DND-41 (cell line): ENCODE data around the gene STN1.

Experiments
- ATAC-seq: fragments of 200-7000 bp; cut with Tn5 transposase; 3 replicates; pipeline ENCODE4 v1.9.1; 2021; ENCODE audit warnings: low read depth; ENCODE audit not compliant: insufficient read depth
- DNase-seq: peaks from one replicate; pipeline ENCODE4 v3.0.0-alpha.2; 2020
- H2AFZ ChIP-seq: 2 replicates; pipeline ENCODE4 v1.6.0; 2012; ENCODE audit warnings: low read depth, low read length
- H3K27ac ChIP-seq: 2 replicates; pipeline ENCODE4 v1.5.1; 2012; ENCODE audit warnings: low read length, inconsistent platforms
- H3K27me3 ChIP-seq: fragments of 200-600 bp; sonication (generic); 2 replicates; pipeline ENCODE4 v1.6.0; 2012; ENCODE audit warnings: low read length, mild to moderate bottlenecking, inconsistent platforms; ENCODE audit not compliant: insufficient read depth, poor library complexity
- H3K36me3 ChIP-seq: 2 replicates; pipeline ENCODE4 v1.5.1; 2012; ENCODE audit warnings: low read length, inconsistent platforms; ENCODE audit not compliant: insufficient read depth
- H3K4me1 ChIP-seq: 2 replicates; pipeline ENCODE4 v1.5.1; 2012; ENCODE audit warnings: mild to moderate bottlenecking, low read length; ENCODE audit not compliant: insufficient read depth
- H3K4me2 ChIP-seq: 2 replicates; pipeline ENCODE4 v1.6.0; 2012; ENCODE audit warnings: mild to moderate bottlenecking, moderate library complexity, low read length, inconsistent platforms; ENCODE audit not compliant: insufficient read depth
- H3K4me3 ChIP-seq, 2 experiments: fragments of 200-600 bp in 1 of 2; shearing (Covaris generic) in 1 of 2; 2 replicates each; pipeline ENCODE4 v1.5.1; 2012 to 2016; ENCODE audit warnings: inconsistent platforms in 2 of 2, low read length in 2 of 2, mild to moderate bottlenecking in 2 of 2, low read depth in 1 of 2, moderate library complexity in 1 of 2
- H3K79me2 ChIP-seq: 2 replicates; pipeline ENCODE4 v1.6.0; 2012; ENCODE audit warnings: low read length, inconsistent platforms; ENCODE audit not compliant: insufficient read depth
- H3K9ac ChIP-seq: 2 replicates; pipeline ENCODE4 v1.6.0; 2012; ENCODE audit warnings: low read depth, mild to moderate bottlenecking, inconsistent platforms, low read length, moderate library complexity
- H3K9me3 ChIP-seq: 2 replicates; pipeline ENCODE4 v1.5.1; 2012; ENCODE audit warnings: low read length, moderate library complexity, mild to moderate bottlenecking, inconsistent platforms; ENCODE audit not compliant: insufficient read depth, severe bottlenecking
- H4K20me1 ChIP-seq: 2 replicates; pipeline ENCODE4 v1.6.0; 2012; ENCODE audit warnings: low read length; ENCODE audit not compliant: insufficient read depth
- EZH2 ChIP-seq: IDR thresholded peaks from 3 replicates; pipeline ENCODE4 v1.6.1; 2012; ENCODE audit warnings: borderline replicate concordance, low read depth, mild to moderate bottlenecking, moderate library complexity, low read length, inconsistent platforms; ENCODE audit not compliant: severe bottlenecking
- TF ChIP-seq, protein P1 (sequence below): IDR thresholded peaks from 2 replicates; pipeline ENCODE4 v1.5.1; 2012; ENCODE audit warnings: borderline replicate concordance, low read length, moderate library complexity, mild to moderate bottlenecking; ENCODE audit not compliant: poor library complexity, severe bottlenecking; ENCODE audit errors: extremely low read depth

Gene STN1

DNA sequence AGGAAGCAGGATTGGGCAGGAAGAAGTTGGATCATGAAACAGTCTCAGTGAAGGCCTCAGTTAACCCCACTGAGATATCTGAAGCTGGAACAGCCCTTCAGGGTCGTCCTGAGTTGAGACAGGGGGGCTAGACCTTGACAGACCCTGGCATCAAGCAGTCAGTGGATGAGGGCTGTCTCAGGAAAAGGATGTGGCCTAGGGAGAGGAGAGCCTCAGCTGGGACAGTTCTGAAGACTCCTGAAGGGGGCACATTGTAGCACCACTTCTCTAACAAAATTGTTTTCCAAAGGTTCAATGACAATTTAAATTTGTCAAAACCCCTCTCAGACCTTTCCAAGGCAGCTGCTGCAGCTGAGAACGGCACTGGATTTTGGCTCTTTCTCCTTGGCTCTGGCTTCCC lies 33.2 kb upstream of the STN1 start:
- ATAC-seq (peak; percentile 61; the same call in 1 of the 3 replicates), DNase-seq (no peak)
- Histone ChIP-seq H3K4me1 (no peaks in the 10 kb centered on the region), H3K27ac (no peak overlapping the region), H3K9ac (no peak overlapping the region), H3K9me3 (no peaks in the 10 kb centered on the region), H3K4me3 (no peak overlapping the region), H3K79me2 (no peaks in the 10 kb centered on the region), H2AFZ (no peak overlapping the region), H3K4me2 (no peak overlapping the region), H3K36me3 (no peaks in the 10 kb centered on the region), H4K20me1 (no peaks in the 10 kb centered on the region), H3K27me3 (peaks cover 4% of the 10 kb centered on the region)
- TF ChIP-seq, protein P1, sequence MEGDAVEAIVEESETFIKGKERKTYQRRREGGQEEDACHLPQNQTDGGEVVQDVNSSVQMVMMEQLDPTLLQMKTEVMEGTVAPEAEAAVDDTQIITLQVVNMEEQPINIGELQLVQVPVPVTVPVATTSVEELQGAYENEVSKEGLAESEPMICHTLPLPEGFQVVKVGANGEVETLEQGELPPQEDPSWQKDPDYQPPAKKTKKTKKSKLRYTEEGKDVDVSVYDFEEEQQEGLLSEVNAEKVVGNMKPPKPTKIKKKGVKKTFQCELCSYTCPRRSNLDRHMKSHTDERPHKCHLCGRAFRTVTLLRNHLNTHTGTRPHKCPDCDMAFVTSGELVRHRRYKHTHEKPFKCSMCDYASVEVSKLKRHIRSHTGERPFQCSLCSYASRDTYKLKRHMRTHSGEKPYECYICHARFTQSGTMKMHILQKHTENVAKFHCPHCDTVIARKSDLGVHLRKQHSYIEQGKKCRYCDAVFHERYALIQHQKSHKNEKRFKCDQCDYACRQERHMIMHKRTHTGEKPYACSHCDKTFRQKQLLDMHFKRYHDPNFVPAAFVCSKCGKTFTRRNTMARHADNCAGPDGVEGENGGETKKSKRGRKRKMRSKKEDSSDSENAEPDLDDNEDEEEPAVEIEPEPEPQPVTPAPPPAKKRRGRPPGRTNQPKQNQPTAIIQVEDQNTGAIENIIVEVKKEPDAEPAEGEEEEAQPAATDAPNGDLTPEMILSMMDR = no peak
- TF ChIP-seq EZH2 = no peak

DNA sequence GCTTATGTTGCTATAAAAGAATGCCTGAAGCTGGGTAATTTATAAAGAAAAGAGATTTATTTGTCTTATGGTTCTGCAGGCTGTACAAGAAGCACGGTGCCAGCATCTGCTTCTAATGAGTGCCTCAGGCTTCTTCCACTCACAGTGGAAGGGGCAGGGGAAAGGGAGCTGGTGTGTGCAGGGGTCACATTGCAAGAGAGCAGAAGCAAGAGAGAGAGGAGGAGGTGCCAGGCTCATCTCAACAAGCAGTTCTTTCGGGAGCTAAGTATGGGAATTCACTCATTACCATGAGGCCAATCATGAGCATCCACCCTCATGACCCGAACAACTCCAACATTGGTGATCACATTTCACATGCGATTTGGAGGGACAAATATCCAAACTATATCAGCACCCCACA lies 31.7 kb upstream of the STN1 start:
- Histone ChIP-seq H3K27me3 (peaks cover 4% of the 10 kb centered on the region), H3K27ac (no peak overlapping the region), H3K4me1 (no peaks in the 10 kb centered on the region), H3K36me3 (no peaks in the 10 kb centered on the region), H3K9me3 (no peaks in the 10 kb centered on the region), H3K79me2 (no peaks in the 10 kb centered on the region), H2AFZ (no peak overlapping the region), H3K4me2 (no peak overlapping the region), H4K20me1 (no peaks in the 10 kb centered on the region), H3K9ac (no peak overlapping the region), H3K4me3 (no peak overlapping the region)
- TF ChIP-seq EZH2 = no peak
- TF ChIP-seq, protein P1 = no peak
- DNase-seq (no peak), ATAC-seq (no peak)

DNA sequence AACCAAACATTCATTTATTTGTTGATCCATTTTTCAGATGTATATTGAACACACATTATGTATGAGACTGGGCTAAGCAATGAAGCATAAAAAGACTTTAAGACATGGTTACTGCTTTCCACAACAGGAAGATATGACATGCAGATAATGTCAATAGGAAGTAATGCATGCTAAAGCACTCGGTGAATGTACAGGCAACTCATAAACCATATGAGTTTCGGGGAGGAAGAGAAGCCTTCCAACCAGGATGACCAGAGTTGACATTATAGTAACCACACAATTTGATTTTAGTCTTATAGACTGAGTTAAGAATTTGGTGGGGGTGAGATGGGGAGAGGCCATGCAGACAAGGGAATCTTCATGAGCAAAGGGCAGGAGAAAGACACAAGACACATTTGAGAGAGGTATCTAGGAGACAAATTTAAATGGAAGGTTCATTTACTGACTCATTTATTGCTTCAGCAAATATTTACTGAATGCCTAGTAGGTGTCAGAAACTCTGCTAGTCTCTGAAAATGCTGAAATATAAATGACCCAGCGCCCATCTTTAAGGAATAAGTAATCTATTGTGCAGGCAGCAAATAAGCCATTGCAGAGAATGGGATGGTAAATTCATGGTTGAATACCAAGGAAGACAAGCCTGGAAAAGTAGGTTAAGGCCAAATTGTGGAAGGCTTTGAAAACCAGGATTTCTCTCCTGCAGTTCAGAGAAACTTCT lies 30.0 kb upstream of the STN1 start:
- no peak for ATAC-seq
- Histone ChIP-seq H3K27ac (no peak overlapping the region), H2AFZ (no peak overlapping the region), H3K4me1 (no peaks in the 10 kb centered on the region), H4K20me1 (no peaks in the 10 kb centered on the region), H3K27me3 (peaks cover 4% of the 10 kb centered on the region), H3K4me2 (no peak overlapping the region), H3K36me3 (no peaks in the 10 kb centered on the region), H3K9ac (no peak overlapping the region), H3K4me3 (no peak overlapping the region), H3K9me3 (no peaks in the 10 kb centered on the region), H3K79me2 (no peaks in the 10 kb centered on the region)
- TF ChIP-seq, protein P1 = no peak
- TF ChIP-seq EZH2 = no peak
- no peak for DNase-seq
